Endodermal cell (in vitro differentiated cells): ENCODE data around the gene MT1H. TPM values are rescaled to one million over a fixed set of nuclear protein-coding genes. Genes with fewer than 3 reads are reported as not detected.

Experiments used
- DNase-seq: peaks from one replicate; pipeline ENCODE4 v3.0.0-alpha.2; 2017
- H3K27ac ChIP-seq: 2 replicates; pipeline ENCODE4 v1.5.1; 2013; ENCODE audit warnings: mild to moderate bottlenecking, low read depth, low read length, moderate library complexity
- H3K27me3 ChIP-seq: 2 replicates; pipeline ENCODE4 v1.6.1; 2013; ENCODE audit warnings: mild to moderate bottlenecking, low read length, moderate library complexity; ENCODE audit not compliant: insufficient read depth, control insufficient read depth, poor library complexity, severe bottlenecking
- H3K36me3 ChIP-seq: 2 replicates; pipeline ENCODE4 v1.7.0; 2013; ENCODE audit warnings: mild to moderate bottlenecking, low read length, moderate library complexity; ENCODE audit not compliant: control insufficient read depth, insufficient read depth
- H3K4me1 ChIP-seq: one replicate; pipeline ENCODE4 v1.7.0; 2013; ENCODE audit warnings: low read length; ENCODE audit not compliant: control insufficient read depth, insufficient read depth
- H3K4me3 ChIP-seq: 2 replicates; pipeline ENCODE4 v1.5.1; 2013; ENCODE audit warnings: mild to moderate bottlenecking, low read length, moderate library complexity
- H3K9ac ChIP-seq: 2 replicates; pipeline ENCODE4 v1.6.1; 2013; ENCODE audit warnings: mild to moderate bottlenecking, low read length, moderate library complexity; ENCODE audit not compliant: poor library complexity, severe bottlenecking; ENCODE audit errors: extremely low read depth
- H3K9me3 ChIP-seq: 2 replicates; pipeline ENCODE4 v1.6.1; 2013; ENCODE audit warnings: mild to moderate bottlenecking, low read length, moderate library complexity; ENCODE audit not compliant: control insufficient read depth
- H3K27ac Mint-ChIP-seq: 2 replicates; pipeline ENCODE4 v1.8.0; 2020; ENCODE audit warnings: mixed read lengths
- H3K27me3 Mint-ChIP-seq: 2 replicates; pipeline ENCODE4 v1.8.0; 2021; ENCODE audit warnings: mild to moderate bottlenecking, mixed read lengths; ENCODE audit not compliant: insufficient read depth
- H3K36me3 Mint-ChIP-seq: 2 replicates; pipeline ENCODE4 v1.8.0; 2020; ENCODE audit warnings: low read depth, mixed read lengths
- H3K4me1 Mint-ChIP-seq: 2 replicates; pipeline ENCODE4 v1.8.0; 2020; ENCODE audit warnings: mixed read lengths
- H3K4me3 Mint-ChIP-seq: 2 replicates; pipeline ENCODE4 v1.8.0; 2020; ENCODE audit warnings: mild to moderate bottlenecking, moderate library complexity, mixed read lengths
- H3K9me3 Mint-ChIP-seq: 2 replicates; pipeline ENCODE4 v1.8.0; 2020; ENCODE audit warnings: mild to moderate bottlenecking, mixed read lengths
- CTCF ChIP-seq: fragments of 200-600 bp; sonication (generic); conservative IDR thresholded peaks from 2 replicates; pipeline ENCODE4 v1.5.0; 2021; ENCODE audit warnings: antibody characterized with exemption, mild to moderate bottlenecking
- WGBS, 2 experiments: methylation state at CpG; one replicate each; pipeline versions ENCODE4 v1.1.5 to v1.1.7; 2013; ENCODE audit warnings: missing lambda C conversion rate in 2 of 2, mixed read lengths in 1 of 2; ENCODE audit not compliant: insufficient coverage in 1 of 2, insufficient read length in 1 of 2; 5-methylcytosine and 5-hydroxymethylcytosine counted together
- total RNA-seq, 2 donors: library from RNA; stranded (reverse); fragmentation: NEBNext Ultra II Directional in 1 of 2; extraction: Animal tissue kit (Norgen Biotek cat#: 25700) in 1 of 2; gene quantifications; 2 replicates in 1 of 2; 3 replicates in 1 of 2; pipeline ENCODE4 v1.2.1, GENCODE V29; 2021

The MT1H gene
- total RNA-seq, 2 donors from 2014 or later = 1.6 TPM; not detected in 1

GRCh38 chr16:56645311-56645710 lies 24.3 kb upstream of the MT1H start:
- H3K27ac Mint-ChIP-seq = no peak overlapping the region
- H3K27me3 Mint-ChIP-seq = peaks cover 98% of the 10 kb centered on the region
- no peak for DNase-seq
- Histone ChIP-seq H3K9ac (no peak overlapping the region), H3K4me3 (no peak overlapping the region), H3K4me1 (no peaks in the 10 kb centered on the region), H3K36me3 (no peaks in the 10 kb centered on the region), H3K27ac (no peak overlapping the region), H3K27me3 (peaks cover 100% of the 10 kb centered on the region), H3K9me3 (no peaks in the 10 kb centered on the region)
- no peaks in the 10 kb centered on the region for H3K9me3 Mint-ChIP-seq
- peaks cover 10% of the 10 kb centered on the region for H3K4me1 Mint-ChIP-seq
- TF ChIP-seq CTCF = no peak
- no peak overlapping the region for H3K4me3 Mint-ChIP-seq
- WGBS, 2 experiments = 81% methylated on average over 1 of the region's 1 CpG; no CpG with 5 or more reads in 1 of the 2 experiments
- no peaks in the 10 kb centered on the region for H3K36me3 Mint-ChIP-seq

GRCh38 chr16:56645838-56646237 lies 23.8 kb upstream of the MT1H start:
- H3K9ac ChIP-seq = no peak overlapping the region
- H3K4me1 Mint-ChIP-seq = peaks cover 10% of the 10 kb centered on the region
- 0% methylated on average over 1 of the region's 1 CpG; no CpG with 5 or more reads in 1 of the 2 experiments for WGBS, 2 experiments
- no peak for DNase-seq
- no peaks in the 10 kb centered on the region for H3K36me3 Mint-ChIP-seq
- no peaks in the 10 kb centered on the region for H3K4me1 ChIP-seq
- peaks cover 98% of the 10 kb centered on the region for H3K27me3 Mint-ChIP-seq
- H3K27ac ChIP-seq = no peak overlapping the region
- H3K9me3 ChIP-seq = no peaks in the 10 kb centered on the region
- no peaks in the 10 kb centered on the region for H3K36me3 ChIP-seq
- no peak for TF ChIP-seq CTCF
- H3K27me3 ChIP-seq = peaks cover 100% of the 10 kb centered on the region
- H3K9me3 Mint-ChIP-seq = no peaks in the 10 kb centered on the region
- no peak overlapping the region for H3K4me3 ChIP-seq
- no peak overlapping the region for H3K27ac Mint-ChIP-seq
- no peak overlapping the region for H3K4me3 Mint-ChIP-seq

- Mint-ChIP-seq H3K27ac (no peak overlapping the region), H3K4me3 (no peak overlapping the region), H3K36me3 (no peaks in the 10 kb centered on the region), H3K4me1 (peaks cover 9% of the 10 kb centered on the region), H3K9me3 (no peaks in the 10 kb centered on the region), H3K27me3 (peaks cover 98% of the 10 kb centered on the region)
- Histone ChIP-seq H3K9me3 (no peaks in the 10 kb centered on the region), H3K4me1 (no peaks in the 10 kb centered on the region), H3K9ac (no peak overlapping the region), H3K27me3 (peaks cover 100% of the 10 kb centered on the region), H3K36me3 (no peaks in the 10 kb centered on the region), H3K27ac (no peak overlapping the region), H3K4me3 (no peak overlapping the region)
- TF ChIP-seq CTCF = peak; percentile 53
- peak; percentile 78 for DNase-seq
- 48 to 76% methylated on average over 15 to 33 of the region's 33 CpGs for WGBS, 2 experiments
Observed at GRCh38 chr16:56647641-56648431, 21.8 kb upstream of the MT1H start.
